HL-60 (cell line): Measurements from ENCODE around the gene FAM20A.

ENCODE experiments used
- POLR2AphosphoS5 ChIP-seq: IDR thresholded peaks from 2 replicates; pipeline ENCODE4 v1.6.1; 2012; ENCODE audit warnings: low read depth
- TF ChIP-seq, protein P1 (sequence below): IDR thresholded peaks from one replicate; pipeline ENCODE4 v1.5.1; 2011; ENCODE audit warnings: low read length, control low read depth, inconsistent platforms; ENCODE audit not compliant: insufficient read depth

DNA sequence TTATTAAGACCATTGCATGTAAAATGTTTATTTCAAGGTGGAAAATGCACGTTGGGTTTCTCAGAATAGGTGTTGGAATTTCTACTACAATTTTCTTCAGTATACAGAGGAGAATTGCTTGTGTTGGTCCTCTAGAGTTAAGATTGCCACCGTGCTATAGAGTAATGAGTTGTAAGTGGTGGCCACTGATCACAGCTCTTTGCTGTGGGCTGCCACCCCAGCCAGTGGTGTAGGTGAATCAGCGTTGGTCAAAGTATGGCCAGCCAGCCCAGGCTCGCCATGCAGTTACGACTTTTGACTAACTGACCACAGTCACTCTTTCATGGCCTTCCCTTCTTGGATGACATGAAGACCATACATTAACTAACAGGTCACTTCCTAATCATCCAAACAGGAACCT, 101.6 kb downstream of the FAM20A start:
- TF ChIP-seq, protein P1, sequence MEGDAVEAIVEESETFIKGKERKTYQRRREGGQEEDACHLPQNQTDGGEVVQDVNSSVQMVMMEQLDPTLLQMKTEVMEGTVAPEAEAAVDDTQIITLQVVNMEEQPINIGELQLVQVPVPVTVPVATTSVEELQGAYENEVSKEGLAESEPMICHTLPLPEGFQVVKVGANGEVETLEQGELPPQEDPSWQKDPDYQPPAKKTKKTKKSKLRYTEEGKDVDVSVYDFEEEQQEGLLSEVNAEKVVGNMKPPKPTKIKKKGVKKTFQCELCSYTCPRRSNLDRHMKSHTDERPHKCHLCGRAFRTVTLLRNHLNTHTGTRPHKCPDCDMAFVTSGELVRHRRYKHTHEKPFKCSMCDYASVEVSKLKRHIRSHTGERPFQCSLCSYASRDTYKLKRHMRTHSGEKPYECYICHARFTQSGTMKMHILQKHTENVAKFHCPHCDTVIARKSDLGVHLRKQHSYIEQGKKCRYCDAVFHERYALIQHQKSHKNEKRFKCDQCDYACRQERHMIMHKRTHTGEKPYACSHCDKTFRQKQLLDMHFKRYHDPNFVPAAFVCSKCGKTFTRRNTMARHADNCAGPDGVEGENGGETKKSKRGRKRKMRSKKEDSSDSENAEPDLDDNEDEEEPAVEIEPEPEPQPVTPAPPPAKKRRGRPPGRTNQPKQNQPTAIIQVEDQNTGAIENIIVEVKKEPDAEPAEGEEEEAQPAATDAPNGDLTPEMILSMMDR: no peak
- TF ChIP-seq POLR2AphosphoS5: no peak
